Lung (tissue), 12 donors: ENCODE measurements around the gene BCL2. TPM values are rescaled to one million over a fixed set of nuclear protein-coding genes. Genes with fewer than 3 reads are reported as not detected.

Experiments
- ATAC-seq: fragments of 200-7000 bp; cut with Tn5 transposase; one replicate; pipeline ENCODE4 v1.9.1; 2020; ENCODE audit warnings: moderate number of reproducible peaks; ENCODE audit not compliant: insufficient read depth, low FRiP score
- DNase-seq, 3 donors: peaks; one replicate each; pipeline ENCODE4 v3.0.0-alpha.2; 2013 to 2017
- H3K27ac ChIP-seq, 2 donors: one replicate each; pipeline ENCODE4 v1.5.1; 2013; ENCODE audit warnings: mild to moderate bottlenecking in 2 of 2, moderate library complexity in 2 of 2, control low read depth in 1 of 2, inconsistent platforms in 1 of 2, low read depth in 1 of 2, low read length in 1 of 2
- H3K27me3 ChIP-seq, 3 donors: one replicate each; pipeline ENCODE4 v1.5.1; 2013; ENCODE audit warnings: low read length in 2 of 3; ENCODE audit not compliant: control insufficient read depth in 3 of 3, insufficient read depth in 3 of 3
- H3K36me3 ChIP-seq, 4 donors: one replicate each; pipeline ENCODE4 v1.5.1; 2013; ENCODE audit warnings: low read length in 4 of 4, mild to moderate bottlenecking in 1 of 4, moderate library complexity in 1 of 4; ENCODE audit not compliant: control insufficient read depth in 4 of 4, insufficient read depth in 4 of 4
- H3K4me1 ChIP-seq, 5 donors: one replicate each; pipeline ENCODE4 v1.5.1; 2013; ENCODE audit warnings: low read length in 5 of 5, mild to moderate bottlenecking in 2 of 5, moderate library complexity in 1 of 5; ENCODE audit not compliant: control insufficient read depth in 5 of 5, insufficient read depth in 5 of 5
- H3K4me3 ChIP-seq: one replicate; pipeline ENCODE4 v1.5.1; 2013; ENCODE audit warnings: mild to moderate bottlenecking, control low read depth, moderate library complexity
- H3K9ac ChIP-seq, 2 donors: one replicate each; pipeline ENCODE4 v1.5.1; 2013; ENCODE audit warnings: low read length in 2 of 2, control low read depth in 1 of 2; ENCODE audit not compliant: insufficient read depth in 1 of 2
- H3K9me3 ChIP-seq, 4 donors: one replicate each; pipeline ENCODE4 v1.5.1; 2013; ENCODE audit warnings: low read length in 3 of 4, mild to moderate bottlenecking in 1 of 4, moderate library complexity in 1 of 4; ENCODE audit not compliant: control insufficient read depth in 4 of 4, insufficient read depth in 3 of 4
- WGBS, 2 donors: extraction: QIAGEN DNeasy Blood & Tissue Kit; methylation state at CpG; one replicate each; pipeline ENCODE4 v1.1.7; 2013; 5-methylcytosine and 5-hydroxymethylcytosine counted together
- polyA plus RNA-seq, 2 donors: library from polyadenylated mRNA; stranded (reverse); fragments of 200-250 nt; gene quantifications; one replicate each; pipeline ENCODE4 v1.2.1, GENCODE V29; 2013
- total RNA-seq, 2 donors: library from RNA; depleted of rRNA in 1 of 2; stranded (reverse); fragments of >200 nt in 1 of 2; gene quantifications; one replicate each; pipeline ENCODE4 v1.2.1, GENCODE V29; 2014 to 2021
- TF ChIP-seq, protein P1 (sequence below): IDR thresholded peaks from 2 replicates; pipeline ENCODE4 v1.5.1; 2012; ENCODE audit warnings: mild to moderate bottlenecking; ENCODE audit errors: control extremely low read depth, extremely low read depth
- donor health status: control.
- donor health status: control.
- donor health status: Bipolar disorder and iron deficiency.
- donor health status: healthy.
- donor health status: DM: yes; HTN: yes; CAD: no.

Gene BCL2
- total and polyA plus RNA-seq, 4 donors = 1.5 to 30.9 (median 5.3) TPM

- Histone ChIP-seq H3K9me3 (no peaks in the 10 kb centered on the region), H3K9ac (no peak overlapping the region), H3K36me3 (no peaks in the 10 kb centered on the region), H3K27me3 (no peaks in the 10 kb centered on the region), H3K4me3 (no peak overlapping the region), H3K4me1 (peaks cover 0 to 10% (median 8%) of the 10 kb centered on the region in 5 donors), H3K27ac (no peak overlapping the region)
- ATAC-seq (no peak), DNase-seq (no peak)
- WGBS, 2 donors = 51 to 55% methylated on average over 6 of the region's 6 CpGs
- TF ChIP-seq, protein P1, sequence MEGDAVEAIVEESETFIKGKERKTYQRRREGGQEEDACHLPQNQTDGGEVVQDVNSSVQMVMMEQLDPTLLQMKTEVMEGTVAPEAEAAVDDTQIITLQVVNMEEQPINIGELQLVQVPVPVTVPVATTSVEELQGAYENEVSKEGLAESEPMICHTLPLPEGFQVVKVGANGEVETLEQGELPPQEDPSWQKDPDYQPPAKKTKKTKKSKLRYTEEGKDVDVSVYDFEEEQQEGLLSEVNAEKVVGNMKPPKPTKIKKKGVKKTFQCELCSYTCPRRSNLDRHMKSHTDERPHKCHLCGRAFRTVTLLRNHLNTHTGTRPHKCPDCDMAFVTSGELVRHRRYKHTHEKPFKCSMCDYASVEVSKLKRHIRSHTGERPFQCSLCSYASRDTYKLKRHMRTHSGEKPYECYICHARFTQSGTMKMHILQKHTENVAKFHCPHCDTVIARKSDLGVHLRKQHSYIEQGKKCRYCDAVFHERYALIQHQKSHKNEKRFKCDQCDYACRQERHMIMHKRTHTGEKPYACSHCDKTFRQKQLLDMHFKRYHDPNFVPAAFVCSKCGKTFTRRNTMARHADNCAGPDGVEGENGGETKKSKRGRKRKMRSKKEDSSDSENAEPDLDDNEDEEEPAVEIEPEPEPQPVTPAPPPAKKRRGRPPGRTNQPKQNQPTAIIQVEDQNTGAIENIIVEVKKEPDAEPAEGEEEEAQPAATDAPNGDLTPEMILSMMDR = no peak
These were observed 212.3 kb downstream of the BCL2 start for GRCh38 chr18:63107171-63107845.

GRCh38 chr18:63106727-63107126 lies 212.8 kb downstream of the BCL2 start:
- H3K27me3 ChIP-seq = no peaks in the 10 kb centered on the region
- TF ChIP-seq, protein P1 = no peak
- no peaks in the 10 kb centered on the region for H3K9me3 ChIP-seq
- 85 to 86% methylated on average over 3 of the region's 3 CpGs for WGBS, 2 donors
- H3K36me3 ChIP-seq = no peaks in the 10 kb centered on the region
- DNase-seq = no peak
- no peak overlapping the region for H3K4me3 ChIP-seq
- H3K4me1 ChIP-seq = peaks cover 0 to 8% (median 3%) of the 10 kb centered on the region in 5 donors
- no peak overlapping the region for H3K27ac ChIP-seq
- ATAC-seq = no peak
- no peak overlapping the region for H3K9ac ChIP-seq

DNA sequence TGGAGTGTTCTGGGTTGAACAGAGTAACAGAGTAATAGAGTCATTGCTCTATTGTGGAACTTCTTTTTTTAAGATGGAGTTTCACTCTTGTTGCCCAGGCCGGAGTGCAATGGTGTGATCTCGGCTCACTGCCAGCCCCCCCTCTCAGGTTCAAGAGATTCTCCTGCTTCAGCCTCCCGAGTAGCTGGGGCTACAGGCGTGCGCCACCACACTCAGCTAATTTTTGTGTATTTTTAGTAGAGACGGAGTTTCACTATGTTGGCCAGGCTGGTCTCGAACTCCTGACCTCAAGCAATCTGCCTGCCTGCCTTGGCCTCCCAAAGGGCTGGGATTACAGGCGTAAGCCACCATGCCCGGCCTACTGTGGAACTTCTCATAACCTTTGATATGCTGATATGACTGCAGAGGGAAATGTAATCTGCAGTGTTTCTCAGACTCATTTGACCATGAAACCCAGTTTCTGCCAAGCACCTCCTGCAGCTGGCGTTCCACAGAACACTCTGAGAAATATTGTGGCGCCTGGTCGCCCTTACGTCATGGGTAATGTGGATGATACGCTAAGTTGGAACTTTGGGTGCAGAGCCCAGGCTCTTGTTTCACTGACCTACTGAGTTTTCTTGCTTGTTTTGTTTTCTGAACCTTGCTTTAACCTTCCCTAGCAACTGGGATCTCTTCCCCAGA lies 213.8 kb downstream of the BCL2 start:
- H3K4me1 ChIP-seq = peaks cover 0 to 8% (median 0%) of the 10 kb centered on the region in 5 donors
- ATAC-seq = no peak
- DNase-seq = no peak

More for the DNA sequence above, 213.8 kb downstream of the BCL2 start:
- TF ChIP-seq, protein P1 = no peak
- Histone ChIP-seq H3K27ac (no peak overlapping the region), H3K9me3 (no peaks in the 10 kb centered on the region), H3K9ac (no peak overlapping the region), H3K27me3 (no peaks in the 10 kb centered on the region), H3K36me3 (no peaks in the 10 kb centered on the region), H3K4me3 (no peak overlapping the region)
- WGBS, 2 donors = 96 to 97% methylated on average over 14 of the region's 14 CpGs
